Activated T-cell treated with anti-CD3 and anti-CD28 coated beads, Interleukin-2, amount 50 U/mL, for 72 hours (primary cell): Measurements from ENCODE around the gene ZCCHC17. TPM values are rescaled to one million over a fixed set of nuclear protein-coding genes. Genes with fewer than 3 reads are reported as not detected.
A peak's percentile ranks its signal among the peaks of the same experiment; 100 is the strongest.
"Not testable (repeated sequence)": the region's sequence is repeated elsewhere in the genome, so short reads cannot be mapped to it uniquely, and the experiment has no call there.

Experiments used
- ATAC-seq, 2 donors: fragments of 150-1000 bp; cut with Tn5 transposase; replicated peaks in 1 of 2; 2 replicates each; pipeline ENCODE4 v1.10.0; 2021; ENCODE audit warnings: moderate library complexity in 2 of 2, mild to moderate bottlenecking in 1 of 2
- DNase-seq, 2 donors: peaks; one replicate each; pipeline ENCODE4 v3.0.0; 2021 to 2022; ENCODE audit warnings: mixed read lengths in 1 of 2
- H3K27ac Mint-ChIP-seq: one replicate; pipeline ENCODE4 v1.8.0; 2022; ENCODE audit warnings: mild to moderate bottlenecking, moderate library complexity, mixed read lengths
- H3K27me3 Mint-ChIP-seq: one replicate; pipeline ENCODE4 v1.8.0; 2022; ENCODE audit warnings: low read depth, mixed read lengths
- H3K36me3 Mint-ChIP-seq, 2 donors: one replicate each; pipeline ENCODE4 v1.8.0; 2022; ENCODE audit warnings: mixed read lengths in 2 of 2, mild to moderate bottlenecking in 1 of 2; ENCODE audit not compliant: insufficient read depth in 2 of 2
- H3K4me1 Mint-ChIP-seq: one replicate; pipeline ENCODE4 v1.8.0; 2022; ENCODE audit warnings: low read depth, mixed read lengths
- H3K4me3 Mint-ChIP-seq, 2 donors: one replicate each; pipeline ENCODE4 v1.8.0; 2022; ENCODE audit warnings: mild to moderate bottlenecking in 2 of 2, mixed read lengths in 2 of 2, moderate library complexity in 2 of 2
- H3K9me3 Mint-ChIP-seq, 2 donors: one replicate each; pipeline ENCODE4 v1.8.0; 2022; ENCODE audit warnings: mixed read lengths in 2 of 2
- total RNA-seq, 2 donors: library from RNA; stranded (reverse); gene quantifications; one replicate each; pipeline ENCODE4 v1.2.3, GENCODE V29; 2022

Gene ZCCHC17
- total RNA-seq, 2 donors from 2014 or later, result 26.1 to 27.3 TPM

- not testable (repeated sequence) for H3K9me3 Mint-ChIP-seq, DNase-seq, H3K4me1 Mint-ChIP-seq, H3K27me3 Mint-ChIP-seq, H3K27ac Mint-ChIP-seq, H3K4me3 Mint-ChIP-seq, ATAC-seq
- H3K36me3 Mint-ChIP-seq, result peaks cover 17 to 29% of the 10 kb centered on the region in 2 donors
Measured at GRCh38 chr1:31282426-31282825, 14.4 kb upstream of the ZCCHC17 start.

DNA sequence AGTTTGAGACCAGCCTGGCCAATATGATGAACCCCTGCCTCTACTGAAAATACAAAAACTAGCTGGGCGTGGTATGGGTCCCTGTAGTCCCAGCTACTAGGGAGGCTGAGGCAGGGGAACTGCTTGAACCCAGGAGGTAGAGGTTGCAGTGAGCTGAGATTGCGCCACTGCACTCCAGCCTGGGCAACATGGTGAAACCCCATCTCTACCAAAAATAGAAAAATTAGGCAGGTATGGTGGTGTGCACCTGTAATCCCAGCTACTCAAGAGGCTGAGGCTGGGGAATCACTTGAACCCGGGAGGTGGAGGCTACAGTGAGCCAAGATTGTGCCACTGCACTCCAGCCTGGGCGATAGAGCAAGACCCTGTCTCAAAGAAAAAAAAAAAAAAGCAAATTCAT lies 9.0 kb upstream of the ZCCHC17 start:
- H3K27me3 Mint-ChIP-seq, H3K4me3 Mint-ChIP-seq, ATAC-seq, H3K9me3 Mint-ChIP-seq, H3K27ac Mint-ChIP-seq, H3K4me1 Mint-ChIP-seq, DNase-seq: not testable (repeated sequence)
- H3K36me3 Mint-ChIP-seq, result peaks cover 11 to 28% of the 10 kb centered on the region in 2 donors

DNA sequence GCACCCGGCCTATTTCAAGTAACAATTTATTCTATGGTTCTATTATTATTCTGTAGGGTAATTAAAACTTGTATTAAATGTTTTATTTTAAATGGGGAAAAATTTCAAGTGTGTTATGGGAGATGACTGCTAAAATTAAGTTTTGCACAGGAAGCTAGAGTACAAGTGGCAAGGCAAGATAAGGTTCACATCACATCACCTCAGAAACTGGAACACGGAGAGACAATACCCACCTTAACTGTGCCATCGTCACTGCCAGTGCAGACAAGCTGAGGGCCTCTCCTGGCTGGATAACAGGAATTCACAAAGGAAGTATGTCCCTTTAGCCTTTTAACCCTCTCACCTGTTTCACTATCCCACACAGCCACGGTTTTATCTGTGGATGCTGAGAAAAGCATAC lies 7.8 kb upstream of the ZCCHC17 start:
- ATAC-seq (no peak), DNase-seq (no peak)
- Mint-ChIP-seq H3K27me3 (no peaks in the 10 kb centered on the region), H3K9me3 (no peaks in the 10 kb centered on the region), H3K36me3 (peaks cover 8 to 33% of the 10 kb centered on the region in 2 donors), H3K4me3 (no peak overlapping the region), H3K4me1 (no peaks in the 10 kb centered on the region), H3K27ac (no peak overlapping the region)

GRCh38 chr1:31295874-31296485 lies 852 bp upstream of the ZCCHC17 start:
- no peak overlapping the region for H3K4me3 Mint-ChIP-seq
- H3K27ac Mint-ChIP-seq, result no peak overlapping the region
- ATAC-seq (no peak), DNase-seq (no peak)
- no peaks in the 10 kb centered on the region for H3K27me3 Mint-ChIP-seq
- no peaks in the 10 kb centered on the region for H3K4me1 Mint-ChIP-seq
- peaks cover 3 to 27% of the 10 kb centered on the region in 2 donors for H3K36me3 Mint-ChIP-seq
- no peaks in the 10 kb centered on the region for H3K9me3 Mint-ChIP-seq

GRCh38 chr1:31297277-31298247 lies 730 bp downstream of the ZCCHC17 start:
- Mint-ChIP-seq H3K36me3 (peaks cover 3 to 16% of the 10 kb centered on the region in 2 donors), H3K9me3 (no peaks in the 10 kb centered on the region), H3K27me3 (no peaks in the 10 kb centered on the region), H3K27ac (no peak overlapping the region), H3K4me3 (no peak overlapping the region), H3K4me1 (no peaks in the 10 kb centered on the region)
- ATAC-seq (no peak), DNase-seq (peak in 1 of 2 donors; percentile 1)

- Mint-ChIP-seq H3K27ac (peak overlapping the region; percentile 15), H3K4me3 (peak overlapping the region in 1 of 2 donors; percentile 9), H3K27me3 (no peaks in the 10 kb centered on the region), H3K9me3 (no peaks in the 10 kb centered on the region), H3K4me1 (no peaks in the 10 kb centered on the region), H3K36me3 (peaks cover 3 to 7% of the 10 kb centered on the region in 2 donors)
- DNase-seq (no peak), ATAC-seq (no peak)
Measured at GRCh38 chr1:31299365-31299764, 2.5 kb downstream of the ZCCHC17 start.

DNA sequence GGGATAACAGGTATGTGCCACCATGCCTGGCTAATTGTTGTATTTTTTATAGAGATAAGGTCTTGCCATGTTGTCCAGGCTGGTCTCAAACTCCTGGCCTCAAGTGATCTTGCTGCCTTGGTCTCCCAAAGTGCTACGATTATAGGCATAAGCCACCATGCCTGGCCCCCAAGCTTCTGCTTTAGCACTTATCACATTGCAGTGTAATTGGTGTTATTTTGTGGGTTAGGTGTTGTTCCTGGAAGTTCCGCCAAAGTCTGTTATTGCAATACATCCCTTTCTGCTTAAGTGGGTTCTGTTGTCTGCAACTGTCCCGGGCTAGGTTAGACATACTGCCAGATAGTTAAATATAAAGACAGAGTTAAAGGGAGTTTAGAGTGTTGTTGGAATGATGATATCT lies 3.4 kb downstream of the ZCCHC17 start:
- no peaks in the 10 kb centered on the region for H3K4me1 Mint-ChIP-seq
- peaks cover 0 to 4% of the 10 kb centered on the region in 2 donors for H3K36me3 Mint-ChIP-seq
- DNase-seq (no peak), ATAC-seq (no peak)
- H3K9me3 Mint-ChIP-seq, result no peaks in the 10 kb centered on the region
- H3K27ac Mint-ChIP-seq, result peak overlapping the region; percentile 25
- no peak overlapping the region for H3K4me3 Mint-ChIP-seq
- no peaks in the 10 kb centered on the region for H3K27me3 Mint-ChIP-seq

- no peaks in the 10 kb centered on the region for H3K36me3 Mint-ChIP-seq
- no peaks in the 10 kb centered on the region for H3K9me3 Mint-ChIP-seq
- peaks cover 3% of the 10 kb centered on the region for H3K4me1 Mint-ChIP-seq
- H3K27me3 Mint-ChIP-seq, result no peaks in the 10 kb centered on the region
- no peak for DNase-seq
- no peak for ATAC-seq
- H3K27ac Mint-ChIP-seq, result no peak overlapping the region
- no peak overlapping the region for H3K4me3 Mint-ChIP-seq
Measured at GRCh38 chr1:31302709-31303441, 6.0 kb downstream of the ZCCHC17 start.

DNA sequence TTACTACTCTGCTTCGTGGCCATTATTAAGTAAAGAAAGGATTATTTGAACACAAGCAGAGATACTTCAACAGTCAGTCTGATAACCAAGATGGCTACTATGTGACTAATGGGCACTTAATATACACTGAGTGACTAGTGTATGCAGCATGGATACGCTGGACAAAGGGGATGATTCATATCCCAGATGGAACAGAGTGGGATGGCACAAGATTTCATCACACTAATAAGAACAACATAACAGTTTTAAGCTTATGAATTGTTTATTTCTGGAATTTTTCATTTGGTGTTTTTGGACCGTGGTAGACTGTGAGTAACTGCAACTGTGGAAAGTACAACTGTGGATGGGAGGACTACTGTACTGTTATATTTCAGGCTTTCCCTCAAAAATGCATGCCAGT lies 9.4 kb downstream of the ZCCHC17 start:
- no peaks in the 10 kb centered on the region for H3K9me3 Mint-ChIP-seq
- DNase-seq (no peak), ATAC-seq (no peak)
- no peak overlapping the region for H3K27ac Mint-ChIP-seq
- peaks cover 10% of the 10 kb centered on the region for H3K4me1 Mint-ChIP-seq
- H3K36me3 Mint-ChIP-seq, result peaks cover 4 to 5% of the 10 kb centered on the region in 2 donors
- no peaks in the 10 kb centered on the region for H3K27me3 Mint-ChIP-seq
- H3K4me3 Mint-ChIP-seq, result no peak overlapping the region

DNA sequence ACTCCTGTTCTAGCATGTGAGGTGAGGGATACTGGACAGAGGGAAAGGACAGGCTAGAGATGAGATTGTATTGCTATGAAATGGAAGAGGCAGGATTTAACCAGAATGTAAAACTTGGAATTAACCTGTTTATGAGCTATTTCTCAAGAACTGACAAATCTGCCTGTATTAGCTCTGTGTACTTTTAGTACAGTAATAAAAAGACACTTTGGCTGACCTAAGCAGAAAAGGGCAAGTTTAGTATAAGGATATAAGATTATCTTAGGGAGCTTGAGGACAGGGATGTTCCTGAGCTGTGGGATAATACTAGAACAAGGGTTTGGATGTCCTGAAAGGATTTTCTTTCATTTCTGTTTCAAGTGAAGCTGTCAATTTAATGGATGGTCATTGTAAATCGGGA lies 11.2 kb downstream of the ZCCHC17 start:
- Mint-ChIP-seq H3K4me3 (no peak overlapping the region), H3K36me3 (peaks cover 4 to 10% of the 10 kb centered on the region in 2 donors), H3K27ac (peak overlapping the region; percentile 0), H3K27me3 (no peaks in the 10 kb centered on the region), H3K4me1 (peaks cover 10% of the 10 kb centered on the region), H3K9me3 (no peaks in the 10 kb centered on the region)
- DNase-seq, result no peak
- no peak for ATAC-seq

DNA sequence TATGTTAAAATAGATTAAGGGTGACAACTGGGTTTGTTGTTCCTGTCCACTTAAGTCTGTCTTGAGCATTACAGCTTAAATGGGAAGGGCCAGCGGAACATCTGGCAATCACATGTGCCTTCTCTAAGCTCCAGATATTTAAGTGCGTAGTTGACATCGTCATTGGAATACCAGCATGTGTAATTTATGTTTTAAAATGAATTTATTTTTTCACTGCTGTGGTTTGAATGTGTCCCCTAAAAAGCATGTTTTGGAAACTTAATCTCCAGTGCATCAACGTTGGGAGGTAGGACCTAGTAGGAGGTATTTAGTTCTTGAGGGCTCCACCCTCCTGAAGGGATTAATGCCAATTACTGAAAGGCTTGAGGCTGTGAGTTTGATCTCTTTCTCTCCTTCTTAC lies 13.4 kb downstream of the ZCCHC17 start:
- no peak overlapping the region for H3K27ac Mint-ChIP-seq
- H3K27me3 Mint-ChIP-seq, result no peaks in the 10 kb centered on the region
- DNase-seq (no peak), ATAC-seq (no peak)
- no peak overlapping the region for H3K4me3 Mint-ChIP-seq
- peaks cover 4 to 13% of the 10 kb centered on the region in 2 donors for H3K36me3 Mint-ChIP-seq
- peaks cover 10% of the 10 kb centered on the region for H3K4me1 Mint-ChIP-seq
- H3K9me3 Mint-ChIP-seq, result no peaks in the 10 kb centered on the region

DNA sequence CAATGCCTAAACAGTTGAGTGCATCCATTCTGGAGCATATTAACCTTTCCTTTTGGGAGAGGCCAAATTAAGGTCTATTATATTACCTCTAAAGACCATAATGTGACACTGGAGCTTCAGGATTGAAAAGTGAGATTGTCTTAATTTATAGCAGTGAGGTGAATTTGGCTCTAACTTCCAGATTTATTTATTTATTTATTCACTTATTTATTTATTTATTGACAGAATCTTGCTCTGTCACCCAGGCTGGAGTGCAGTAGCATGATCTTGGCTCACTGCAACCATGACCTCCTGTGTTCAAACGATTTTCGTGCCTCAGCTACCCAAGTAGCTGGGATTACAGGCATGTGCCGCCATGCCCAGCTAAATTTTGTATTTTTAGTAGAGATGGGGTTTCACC lies 19.1 kb downstream of the ZCCHC17 start:
- Mint-ChIP-seq H3K4me1 (no peaks in the 10 kb centered on the region), H3K36me3 (peaks cover 0 to 17% of the 10 kb centered on the region in 2 donors), H3K9me3 (no peaks in the 10 kb centered on the region), H3K27me3 (no peaks in the 10 kb centered on the region), H3K27ac (no peak overlapping the region), H3K4me3 (no peak overlapping the region)
- no peak for DNase-seq
- ATAC-seq, result no peak

DNA sequence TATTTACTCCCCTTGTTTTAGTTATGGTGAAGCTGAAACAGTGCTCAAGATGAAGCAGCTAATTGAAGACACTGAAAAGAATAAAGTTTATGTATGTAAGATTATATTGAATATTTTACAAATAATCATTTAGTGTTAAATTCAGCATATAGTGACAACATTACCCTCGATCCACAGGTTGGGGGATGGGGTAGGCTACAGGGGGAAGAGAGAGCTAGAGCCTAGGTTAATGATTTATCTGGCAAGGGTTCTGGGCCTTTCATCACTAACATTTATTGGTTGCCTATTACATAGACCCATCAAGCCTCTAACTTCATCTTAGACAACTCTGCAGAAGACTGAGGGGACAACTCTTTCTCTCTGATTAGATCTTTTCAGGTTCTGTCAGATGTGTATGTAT lies 21.3 kb downstream of the ZCCHC17 start:
- no peaks in the 10 kb centered on the region for H3K27me3 Mint-ChIP-seq
- H3K36me3 Mint-ChIP-seq, result peaks cover 2 to 10% of the 10 kb centered on the region in 2 donors
- no peak for DNase-seq
- no peak for ATAC-seq
- H3K9me3 Mint-ChIP-seq, result no peaks in the 10 kb centered on the region
- H3K4me1 Mint-ChIP-seq, result no peaks in the 10 kb centered on the region
- no peak overlapping the region for H3K4me3 Mint-ChIP-seq
- H3K27ac Mint-ChIP-seq, result no peak overlapping the region
